LoVo (cell line): Measurements from ENCODE around the gene AKAP13.
"Not testable (repeated sequence)": the region's sequence is repeated elsewhere in the genome, so short reads cannot be mapped to it uniquely, and the experiment has no call there.

Experiments
- DNase-seq: peaks from one replicate; pipeline ENCODE4 v3.0.0-alpha.2; 2016; ENCODE audit warnings: low spot score

AKAP13 gene

GRCh38 chr15:85412956-85413854 lies 32.8 kb downstream of the AKAP13 start:
- DNase-seq, result peak; percentile 88

- no peak for DNase-seq
Measured at GRCh38 chr15:85414037-85414436, 33.6 kb downstream of the AKAP13 start.

GRCh38 chr15:85414495-85414894 lies 34.1 kb downstream of the AKAP13 start:
- no peak for DNase-seq

- no peak for DNase-seq
Measured at GRCh38 chr15:85414991-85415390, 34.6 kb downstream of the AKAP13 start.

GRCh38 chr15:85415783-85416182 lies 35.4 kb downstream of the AKAP13 start:
- no peak for DNase-seq

GRCh38 chr15:85417276-85417675 lies 36.9 kb downstream of the AKAP13 start:
- DNase-seq, result no peak

- DNase-seq, result no peak
Measured at GRCh38 chr15:85419161-85419560, 38.8 kb downstream of the AKAP13 start.

GRCh38 chr15:85421116-85421925 lies 40.9 kb downstream of the AKAP13 start:
- no peak for DNase-seq

- no peak for DNase-seq
Measured at GRCh38 chr15:85422607-85423006, 42.2 kb downstream of the AKAP13 start.

- DNase-seq, result no peak
Measured at GRCh38 chr15:85423256-85423655, 42.9 kb downstream of the AKAP13 start.

- DNase-seq, result no peak
Measured at GRCh38 chr15:85424154-85424553, 43.8 kb downstream of the AKAP13 start.

- DNase-seq, result no peak
Measured at GRCh38 chr15:85426481-85426880, 46.1 kb downstream of the AKAP13 start.

- no peak for DNase-seq
Measured at GRCh38 chr15:85427286-85428028, 47.1 kb downstream of the AKAP13 start.

- no peak for DNase-seq
Measured at GRCh38 chr15:85429522-85429921, 49.1 kb downstream of the AKAP13 start.

GRCh38 chr15:85430406-85431204 lies 50.2 kb downstream of the AKAP13 start:
- DNase-seq, result no peak

GRCh38 chr15:85439996-85440395 lies 59.6 kb downstream of the AKAP13 start:
- no peak for DNase-seq

- no peak for DNase-seq
Measured at GRCh38 chr15:85440451-85440850, 60.0 kb downstream of the AKAP13 start.

- not testable (repeated sequence) for DNase-seq
Measured at GRCh38 chr15:85441854-85442253, 61.5 kb downstream of the AKAP13 start.

GRCh38 chr15:85443046-85443445 lies 62.6 kb downstream of the AKAP13 start:
- no peak for DNase-seq

- DNase-seq, result peak; percentile 95
Measured at GRCh38 chr15:85443593-85444087, 63.2 kb downstream of the AKAP13 start.

GRCh38 chr15:85444122-85444745 lies 63.8 kb downstream of the AKAP13 start:
- DNase-seq, result no peak
